HL-60 (cell line): ENCODE data around the gene ITPRID1.

ENCODE experiments used
- DNase-seq, 2 experiments: peaks; one replicate each; pipeline ENCODE4 v3.0.0-alpha.2; 2010 to 2020; ENCODE audit warnings: low read depth in 1 of 2, low spot score in 1 of 2
- H3K27ac ChIP-seq: fragments of 250-450 bp; sonication (Bioruptor Pico); replicated peaks from 2 replicates; pipeline ENCODE4 v1.5.1; 2020; ENCODE audit warnings: mild to moderate bottlenecking, moderate library complexity
- H3K27me3 ChIP-seq: fragments of 250-450 bp; sonication (Bioruptor Pico); 2 replicates; pipeline ENCODE4 v1.5.1; 2021; ENCODE audit warnings: mild to moderate bottlenecking, moderate library complexity; ENCODE audit not compliant: insufficient read depth, poor library complexity, severe bottlenecking
- H3K4me3 ChIP-seq: replicated peaks from 2 replicates; pipeline ENCODE4 v1.5.1; 2011; ENCODE audit warnings: mild to moderate bottlenecking, control low read depth, low read length; ENCODE audit not compliant: insufficient read depth
- GABPA ChIP-seq: IDR thresholded peaks from 2 replicates; pipeline ENCODE4 v1.6.1; 2012; ENCODE audit warnings: low read depth
- POLR2AphosphoS5 ChIP-seq: IDR thresholded peaks from 2 replicates; pipeline ENCODE4 v1.6.1; 2012; ENCODE audit warnings: low read depth
- REST ChIP-seq: IDR thresholded peaks from 2 replicates; pipeline ENCODE4 v1.6.1; 2012; ENCODE audit warnings: low read depth; ENCODE audit not compliant: insufficient replicate concordance
- SPI1 ChIP-seq: IDR thresholded peaks from 2 replicates; pipeline ENCODE4 v1.6.1; 2012; ENCODE audit warnings: low read depth, mild to moderate bottlenecking, borderline replicate concordance
- TF ChIP-seq, protein P1 (sequence below): IDR thresholded peaks from one replicate; pipeline ENCODE4 v1.5.1; 2011; ENCODE audit warnings: low read length, control low read depth, inconsistent platforms; ENCODE audit not compliant: insufficient read depth

ITPRID1 gene

DNA sequence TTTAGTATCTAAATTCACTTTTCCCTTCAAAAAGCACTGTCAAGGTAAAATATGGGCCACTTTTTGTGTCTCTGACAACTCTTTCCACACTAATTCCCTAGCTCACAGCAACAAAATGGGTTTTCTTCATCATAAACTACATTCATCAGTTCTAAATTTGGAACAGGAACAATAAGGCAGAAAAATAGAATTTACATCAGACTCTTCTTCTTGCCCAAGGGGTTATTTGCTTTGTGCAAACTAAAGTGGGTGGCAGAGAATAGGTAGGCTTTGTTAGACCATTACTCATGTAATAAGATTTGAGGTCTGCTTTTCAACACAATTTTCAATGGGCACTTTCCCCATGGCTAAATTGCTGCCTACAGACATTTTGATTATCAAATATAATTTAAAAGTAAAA is 155.6 kb downstream of the ITPRID1 start:
- Histone ChIP-seq H3K27me3 (peaks cover 7% of the 10 kb centered on the region), H3K27ac (no peak overlapping the region), H3K4me3 (no peak overlapping the region)
- TF ChIP-seq POLR2AphosphoS5 (no peak), REST (no peak), GABPA (no peak), SPI1 (no peak)
- TF ChIP-seq, protein P1, sequence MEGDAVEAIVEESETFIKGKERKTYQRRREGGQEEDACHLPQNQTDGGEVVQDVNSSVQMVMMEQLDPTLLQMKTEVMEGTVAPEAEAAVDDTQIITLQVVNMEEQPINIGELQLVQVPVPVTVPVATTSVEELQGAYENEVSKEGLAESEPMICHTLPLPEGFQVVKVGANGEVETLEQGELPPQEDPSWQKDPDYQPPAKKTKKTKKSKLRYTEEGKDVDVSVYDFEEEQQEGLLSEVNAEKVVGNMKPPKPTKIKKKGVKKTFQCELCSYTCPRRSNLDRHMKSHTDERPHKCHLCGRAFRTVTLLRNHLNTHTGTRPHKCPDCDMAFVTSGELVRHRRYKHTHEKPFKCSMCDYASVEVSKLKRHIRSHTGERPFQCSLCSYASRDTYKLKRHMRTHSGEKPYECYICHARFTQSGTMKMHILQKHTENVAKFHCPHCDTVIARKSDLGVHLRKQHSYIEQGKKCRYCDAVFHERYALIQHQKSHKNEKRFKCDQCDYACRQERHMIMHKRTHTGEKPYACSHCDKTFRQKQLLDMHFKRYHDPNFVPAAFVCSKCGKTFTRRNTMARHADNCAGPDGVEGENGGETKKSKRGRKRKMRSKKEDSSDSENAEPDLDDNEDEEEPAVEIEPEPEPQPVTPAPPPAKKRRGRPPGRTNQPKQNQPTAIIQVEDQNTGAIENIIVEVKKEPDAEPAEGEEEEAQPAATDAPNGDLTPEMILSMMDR, result no peak
- DNase-seq, result no peak

DNA sequence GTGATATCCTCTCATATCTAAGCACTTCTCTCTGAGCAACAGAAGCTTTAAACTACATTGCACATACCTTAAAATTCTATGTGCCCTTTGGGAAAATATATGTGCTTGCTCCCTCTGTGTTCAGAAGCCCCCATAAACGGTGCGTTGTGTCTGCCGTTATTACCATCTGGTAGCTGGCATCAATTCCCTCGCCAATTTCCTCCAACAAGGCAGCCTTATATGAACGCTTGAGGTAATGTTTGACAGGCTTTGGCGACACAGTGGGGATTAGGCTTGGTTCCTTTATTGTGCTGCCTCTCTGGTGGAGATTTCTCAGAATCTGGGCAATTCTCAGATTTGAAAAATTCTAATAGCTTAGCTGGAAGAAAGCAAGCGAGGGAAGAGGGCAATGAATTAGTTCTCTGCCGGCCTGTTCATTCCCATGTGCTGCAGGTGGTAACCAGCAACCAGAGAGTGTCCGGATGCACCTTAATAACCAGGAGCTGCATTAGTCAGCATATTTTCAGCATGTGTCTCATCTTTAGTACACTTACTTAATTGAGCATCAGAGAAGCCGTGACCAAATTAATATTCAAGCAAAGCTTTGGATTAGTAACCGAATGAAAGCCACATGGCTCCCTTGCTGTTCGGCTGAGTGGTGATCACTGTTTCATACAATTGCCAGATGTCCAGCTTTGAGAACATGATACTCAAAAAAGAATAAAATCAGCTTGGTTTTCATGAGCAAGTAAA is 165.8 kb downstream of the ITPRID1 start:
- DNase-seq, result no peak
- no peak for TF ChIP-seq POLR2AphosphoS5
- TF ChIP-seq REST, result no peak
- TF ChIP-seq, protein P1, result no peak
- no peak for TF ChIP-seq GABPA
- TF ChIP-seq SPI1, result no peak
- Histone ChIP-seq H3K27me3 (peaks cover 3% of the 10 kb centered on the region), H3K4me3 (no peak overlapping the region), H3K27ac (no peak overlapping the region)

- TF ChIP-seq SPI1 (no peak), POLR2AphosphoS5 (no peak), REST (no peak), GABPA (no peak)
- TF ChIP-seq, protein P1, result no peak
- Histone ChIP-seq H3K27ac (no peak overlapping the region), H3K4me3 (no peak overlapping the region), H3K27me3 (peaks cover 3% of the 10 kb centered on the region)
- no peak for DNase-seq
These were observed 169.7 kb downstream of the ITPRID1 start for GRCh38 chr7:31683445-31684225.
